A673 (cell line): Measurements from ENCODE around the gene GM2A.

ENCODE experiments used
- EZH2 ChIP-seq: fragments of 200-600 bp; sonication (generic); IDR thresholded peaks from 2 replicates; pipeline ENCODE4 v1.6.1; 2017; ENCODE audit warnings: borderline replicate concordance, low read depth, mild to moderate bottlenecking, mixed read lengths, antibody characterized with exemption, low read length; ENCODE audit not compliant: poor library complexity, severe bottlenecking
- TF ChIP-seq, protein P1 (sequence below): fragments of 300-800, 200-600 bp; sonication (generic); conservative IDR thresholded peaks from 2 replicates; pipeline ENCODE4 v1.5.1; 2017; ENCODE audit warnings: low read depth, mild to moderate bottlenecking, antibody characterized with exemption, low read length, moderate library complexity, mixed read lengths

DNA sequence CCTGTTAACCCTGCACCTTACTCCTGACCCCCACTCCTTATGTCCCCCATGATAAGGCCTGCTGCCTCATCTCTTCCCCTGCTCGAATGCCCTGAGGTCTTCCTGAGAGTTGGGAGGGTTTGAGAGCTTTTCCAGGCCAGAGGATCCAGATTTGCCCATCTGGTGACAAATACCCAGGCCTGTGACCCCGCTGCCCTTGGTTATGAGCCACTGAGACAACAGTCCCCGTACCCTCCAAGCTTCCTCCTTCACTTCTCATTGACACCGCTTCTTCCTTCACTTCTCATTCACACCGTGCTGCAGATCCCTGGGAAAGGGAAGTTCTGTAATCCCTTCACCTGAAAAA lies 593 bp downstream of the GM2A start:
- TF ChIP-seq, protein P1, sequence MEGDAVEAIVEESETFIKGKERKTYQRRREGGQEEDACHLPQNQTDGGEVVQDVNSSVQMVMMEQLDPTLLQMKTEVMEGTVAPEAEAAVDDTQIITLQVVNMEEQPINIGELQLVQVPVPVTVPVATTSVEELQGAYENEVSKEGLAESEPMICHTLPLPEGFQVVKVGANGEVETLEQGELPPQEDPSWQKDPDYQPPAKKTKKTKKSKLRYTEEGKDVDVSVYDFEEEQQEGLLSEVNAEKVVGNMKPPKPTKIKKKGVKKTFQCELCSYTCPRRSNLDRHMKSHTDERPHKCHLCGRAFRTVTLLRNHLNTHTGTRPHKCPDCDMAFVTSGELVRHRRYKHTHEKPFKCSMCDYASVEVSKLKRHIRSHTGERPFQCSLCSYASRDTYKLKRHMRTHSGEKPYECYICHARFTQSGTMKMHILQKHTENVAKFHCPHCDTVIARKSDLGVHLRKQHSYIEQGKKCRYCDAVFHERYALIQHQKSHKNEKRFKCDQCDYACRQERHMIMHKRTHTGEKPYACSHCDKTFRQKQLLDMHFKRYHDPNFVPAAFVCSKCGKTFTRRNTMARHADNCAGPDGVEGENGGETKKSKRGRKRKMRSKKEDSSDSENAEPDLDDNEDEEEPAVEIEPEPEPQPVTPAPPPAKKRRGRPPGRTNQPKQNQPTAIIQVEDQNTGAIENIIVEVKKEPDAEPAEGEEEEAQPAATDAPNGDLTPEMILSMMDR: no peak
- no peak for TF ChIP-seq EZH2
